Memory B cell (primary cell): Measurements from ENCODE around the gene MAST2.
"Not testable (repeated sequence)": the region's sequence is repeated elsewhere in the genome, so short reads cannot be mapped to it uniquely, and the experiment has no call there.

Experiments
- ATAC-seq: fragments of 150-1000 bp; cut with Tn5 transposase; 2 replicates; pipeline ENCODE4 v1.10.0; 2021; ENCODE audit warnings: low read depth, mild to moderate bottlenecking, moderate library complexity
- DNase-seq, 2 donors: peaks; one replicate each; pipeline ENCODE4 v3.0.0; 2022; ENCODE audit warnings: low spot score in 2 of 2
- H3K27ac Mint-ChIP-seq: one replicate; pipeline ENCODE4 v1.8.0; 2022; ENCODE audit warnings: mild to moderate bottlenecking, moderate library complexity, mixed read lengths
- H3K27me3 Mint-ChIP-seq: one replicate; pipeline ENCODE4 v1.8.0; 2022; ENCODE audit warnings: mixed read lengths
- H3K36me3 Mint-ChIP-seq: one replicate; pipeline ENCODE4 v1.8.0; 2022; ENCODE audit warnings: mild to moderate bottlenecking, mixed read lengths
- H3K4me1 Mint-ChIP-seq: one replicate; pipeline ENCODE4 v1.8.0; 2022; ENCODE audit warnings: mixed read lengths
- H3K4me3 Mint-ChIP-seq: one replicate; pipeline ENCODE4 v1.8.0; 2022; ENCODE audit warnings: mild to moderate bottlenecking, moderate library complexity, mixed read lengths
- H3K9me3 Mint-ChIP-seq: one replicate; pipeline ENCODE4 v1.8.0; 2022; ENCODE audit warnings: mixed read lengths

Gene MAST2

GRCh38 chr1:46041551-46041950, 238.1 kb downstream of the MAST2 start:
- H3K4me1 Mint-ChIP-seq: peaks cover 19% of the 10 kb centered on the region
- H3K27me3 Mint-ChIP-seq: no peaks in the 10 kb centered on the region
- ATAC-seq (no peak), DNase-seq (no peak)
- H3K36me3 Mint-ChIP-seq: no peaks in the 10 kb centered on the region
- no peaks in the 10 kb centered on the region for H3K9me3 Mint-ChIP-seq
- no peak overlapping the region for H3K4me3 Mint-ChIP-seq
- no peak overlapping the region for H3K27ac Mint-ChIP-seq

GRCh38 chr1:46041974-46042373, 238.6 kb downstream of the MAST2 start:
- Mint-ChIP-seq H3K36me3 (no peaks in the 10 kb centered on the region), H3K27ac (no peak overlapping the region), H3K27me3 (no peaks in the 10 kb centered on the region), H3K4me1 (peaks cover 19% of the 10 kb centered on the region), H3K4me3 (no peak overlapping the region), H3K9me3 (no peaks in the 10 kb centered on the region)
- DNase-seq (no peak), ATAC-seq (no peak)

- peak overlapping the region; percentile 63 for H3K4me3 Mint-ChIP-seq
- no peaks in the 10 kb centered on the region for H3K27me3 Mint-ChIP-seq
- H3K36me3 Mint-ChIP-seq: no peaks in the 10 kb centered on the region
- ATAC-seq: peak; percentile 99
- DNase-seq: peak; percentile 42 to 68
- H3K4me1 Mint-ChIP-seq: peaks cover 19% of the 10 kb centered on the region
- H3K9me3 Mint-ChIP-seq: no peaks in the 10 kb centered on the region
- peak overlapping the region; percentile 56 for H3K27ac Mint-ChIP-seq
Observed at GRCh38 chr1:46043458-46044017, 240.1 kb downstream of the MAST2 start.

- DNase-seq (no peak), ATAC-seq (no peak)
- H3K4me3 Mint-ChIP-seq: no peak overlapping the region
- H3K4me1 Mint-ChIP-seq: peaks cover 19% of the 10 kb centered on the region
- H3K9me3 Mint-ChIP-seq: no peaks in the 10 kb centered on the region
- H3K36me3 Mint-ChIP-seq: no peaks in the 10 kb centered on the region
- no peaks in the 10 kb centered on the region for H3K27me3 Mint-ChIP-seq
- peak overlapping the region; percentile 56 for H3K27ac Mint-ChIP-seq
Observed at GRCh38 chr1:46044116-46044515, 240.7 kb downstream of the MAST2 start.

- Mint-ChIP-seq H3K4me3 (no peak overlapping the region), H3K27ac (no peak overlapping the region), H3K9me3 (no peaks in the 10 kb centered on the region), H3K27me3 (peaks cover 3% of the 10 kb centered on the region), H3K36me3 (no peaks in the 10 kb centered on the region), H3K4me1 (peaks cover 2% of the 10 kb centered on the region)
- DNase-seq: no peak
- ATAC-seq: no peak
Observed at GRCh38 chr1:46053734-46054133, 250.3 kb downstream of the MAST2 start.

- ATAC-seq (no peak), DNase-seq (no peak)
- Mint-ChIP-seq H3K9me3 (no peaks in the 10 kb centered on the region), H3K4me1 (peaks cover 2% of the 10 kb centered on the region), H3K4me3 (no peak overlapping the region), H3K36me3 (no peaks in the 10 kb centered on the region), H3K27me3 (no peaks in the 10 kb centered on the region), H3K27ac (no peak overlapping the region)
Observed at GRCh38 chr1:46056325-46056724, 252.9 kb downstream of the MAST2 start.

- not testable (repeated sequence) for ATAC-seq, H3K36me3 Mint-ChIP-seq, H3K27me3 Mint-ChIP-seq, H3K4me3 Mint-ChIP-seq, H3K4me1 Mint-ChIP-seq, H3K27ac Mint-ChIP-seq, H3K9me3 Mint-ChIP-seq, DNase-seq
Observed at GRCh38 chr1:46057215-46057614, 253.8 kb downstream of the MAST2 start.

GRCh38 chr1:46057781-46058180, 254.4 kb downstream of the MAST2 start:
- H3K27me3 Mint-ChIP-seq: no peaks in the 10 kb centered on the region
- peaks cover 2% of the 10 kb centered on the region for H3K4me1 Mint-ChIP-seq
- H3K27ac Mint-ChIP-seq: no peak overlapping the region
- no peaks in the 10 kb centered on the region for H3K9me3 Mint-ChIP-seq
- no peak overlapping the region for H3K4me3 Mint-ChIP-seq
- no peak for ATAC-seq
- no peak for DNase-seq
- no peaks in the 10 kb centered on the region for H3K36me3 Mint-ChIP-seq

- H3K27ac Mint-ChIP-seq: no peak overlapping the region
Observed at GRCh38 chr1:46058936-46059335, 255.5 kb downstream of the MAST2 start.

GRCh38 chr1:46061146-46061545, 257.7 kb downstream of the MAST2 start:
- H3K27me3 Mint-ChIP-seq: no peaks in the 10 kb centered on the region
- ATAC-seq (no peak), DNase-seq (no peak)
- no peak overlapping the region for H3K27ac Mint-ChIP-seq
- no peak overlapping the region for H3K4me3 Mint-ChIP-seq
- no peaks in the 10 kb centered on the region for H3K9me3 Mint-ChIP-seq
- no peaks in the 10 kb centered on the region for H3K36me3 Mint-ChIP-seq
- peaks cover 9% of the 10 kb centered on the region for H3K4me1 Mint-ChIP-seq

More at GRCh38 chr1:46058936-46059335, 255.5 kb downstream of the MAST2 start:
- H3K36me3 Mint-ChIP-seq: no peaks in the 10 kb centered on the region
- ATAC-seq (no peak), DNase-seq (no peak)
- no peaks in the 10 kb centered on the region for H3K27me3 Mint-ChIP-seq
- H3K9me3 Mint-ChIP-seq: no peaks in the 10 kb centered on the region
- peaks cover 5% of the 10 kb centered on the region for H3K4me1 Mint-ChIP-seq
- no peak overlapping the region for H3K4me3 Mint-ChIP-seq

GRCh38 chr1:46062651-46063319, 259.4 kb downstream of the MAST2 start:
- Mint-ChIP-seq H3K4me3 (no peak overlapping the region), H3K36me3 (no peaks in the 10 kb centered on the region), H3K4me1 (peaks cover 7% of the 10 kb centered on the region), H3K9me3 (no peaks in the 10 kb centered on the region), H3K27me3 (no peaks in the 10 kb centered on the region), H3K27ac (peak overlapping the region; percentile 41)
- DNase-seq (no peak), ATAC-seq (no peak)

GRCh38 chr1:46064708-46065107, 261.3 kb downstream of the MAST2 start:
- no peaks in the 10 kb centered on the region for H3K9me3 Mint-ChIP-seq
- DNase-seq (no peak), ATAC-seq (no peak)
- no peaks in the 10 kb centered on the region for H3K36me3 Mint-ChIP-seq
- no peak overlapping the region for H3K4me3 Mint-ChIP-seq
- H3K27ac Mint-ChIP-seq: no peak overlapping the region
- no peaks in the 10 kb centered on the region for H3K27me3 Mint-ChIP-seq
- H3K4me1 Mint-ChIP-seq: peaks cover 7% of the 10 kb centered on the region

- H3K27ac Mint-ChIP-seq: peak overlapping the region; percentile 62
- no peaks in the 10 kb centered on the region for H3K9me3 Mint-ChIP-seq
- DNase-seq: no peak
- H3K27me3 Mint-ChIP-seq: no peaks in the 10 kb centered on the region
- no peaks in the 10 kb centered on the region for H3K36me3 Mint-ChIP-seq
- H3K4me3 Mint-ChIP-seq: peak overlapping the region; percentile 56
- peaks cover 7% of the 10 kb centered on the region for H3K4me1 Mint-ChIP-seq
- peak; percentile 76 for ATAC-seq
Observed at GRCh38 chr1:46065405-46065804, 262.0 kb downstream of the MAST2 start.

GRCh38 chr1:46067652-46068051, 264.2 kb downstream of the MAST2 start:
- DNase-seq (no peak), ATAC-seq (no peak)
- no peaks in the 10 kb centered on the region for H3K9me3 Mint-ChIP-seq
- H3K4me3 Mint-ChIP-seq: no peak overlapping the region
- no peaks in the 10 kb centered on the region for H3K27me3 Mint-ChIP-seq
- H3K36me3 Mint-ChIP-seq: no peaks in the 10 kb centered on the region
- no peak overlapping the region for H3K27ac Mint-ChIP-seq
- H3K4me1 Mint-ChIP-seq: peaks cover 7% of the 10 kb centered on the region

- H3K27ac Mint-ChIP-seq: no peak overlapping the region
- DNase-seq: no peak
- ATAC-seq: no peak
- no peaks in the 10 kb centered on the region for H3K9me3 Mint-ChIP-seq
- H3K27me3 Mint-ChIP-seq: no peaks in the 10 kb centered on the region
- no peak overlapping the region for H3K4me3 Mint-ChIP-seq
- no peaks in the 10 kb centered on the region for H3K36me3 Mint-ChIP-seq
- H3K4me1 Mint-ChIP-seq: peaks cover 6% of the 10 kb centered on the region
Observed at GRCh38 chr1:46068525-46068924, 265.1 kb downstream of the MAST2 start.
